DOHH2 (cell line): ENCODE data around the gene PTGDR2.

Source experiments
- EZH2phosphoT487 ChIP-seq: fragments of 200-600 bp; sonication (generic); IDR thresholded peaks from 2 replicates; pipeline ENCODE4 v1.6.1; 2017; ENCODE audit warnings: borderline replicate concordance, mild to moderate bottlenecking, antibody characterized with exemption, low read length, moderate library complexity, mixed read lengths
- TF ChIP-seq, protein P1 (sequence below): fragments of 200-600 bp; sonication (generic); IDR thresholded peaks from one replicate; pipeline ENCODE4 v1.5.1; 2014; ENCODE audit warnings: antibody characterized with exemption, mild to moderate bottlenecking, low read depth, low read length; ENCODE audit not compliant: poor library complexity, severe bottlenecking

- TF ChIP-seq, protein P1, sequence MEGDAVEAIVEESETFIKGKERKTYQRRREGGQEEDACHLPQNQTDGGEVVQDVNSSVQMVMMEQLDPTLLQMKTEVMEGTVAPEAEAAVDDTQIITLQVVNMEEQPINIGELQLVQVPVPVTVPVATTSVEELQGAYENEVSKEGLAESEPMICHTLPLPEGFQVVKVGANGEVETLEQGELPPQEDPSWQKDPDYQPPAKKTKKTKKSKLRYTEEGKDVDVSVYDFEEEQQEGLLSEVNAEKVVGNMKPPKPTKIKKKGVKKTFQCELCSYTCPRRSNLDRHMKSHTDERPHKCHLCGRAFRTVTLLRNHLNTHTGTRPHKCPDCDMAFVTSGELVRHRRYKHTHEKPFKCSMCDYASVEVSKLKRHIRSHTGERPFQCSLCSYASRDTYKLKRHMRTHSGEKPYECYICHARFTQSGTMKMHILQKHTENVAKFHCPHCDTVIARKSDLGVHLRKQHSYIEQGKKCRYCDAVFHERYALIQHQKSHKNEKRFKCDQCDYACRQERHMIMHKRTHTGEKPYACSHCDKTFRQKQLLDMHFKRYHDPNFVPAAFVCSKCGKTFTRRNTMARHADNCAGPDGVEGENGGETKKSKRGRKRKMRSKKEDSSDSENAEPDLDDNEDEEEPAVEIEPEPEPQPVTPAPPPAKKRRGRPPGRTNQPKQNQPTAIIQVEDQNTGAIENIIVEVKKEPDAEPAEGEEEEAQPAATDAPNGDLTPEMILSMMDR, result no peak
- no peak for TF ChIP-seq EZH2phosphoT487
These were observed 13.1 kb upstream of the PTGDR2 start for GRCh38 chr11:60868682-60869450.
